Ovary (tissue), 3 donors: Measurements from ENCODE around the gene TREML4.

Experiments used
- EP300 ChIP-seq: sonication (generic); formaldehyde crosslinking; IDR thresholded peaks from one replicate; pipeline ENCODE4 v1.6.1; 2017; ENCODE audit warnings: antibody characterized with exemption
- POLR2A ChIP-seq: fragments of 450-650 bp; IDR thresholded peaks from one replicate; pipeline ENCODE4 v1.6.1; 2017; ENCODE audit warnings: antibody characterized with exemption, mild to moderate bottlenecking, moderate library complexity
- TF ChIP-seq, protein P1 (sequence below), 3 donors: fragments of 450-650 bp in 2 of 3; fragments of 200-600 bp in 1 of 3; IDR thresholded peaks; one replicate each; pipeline versions ENCODE4 v1.5.1 to v1.8.0; 2016 to 2022; ENCODE audit warnings: antibody characterized with exemption in 3 of 3, mild to moderate bottlenecking in 1 of 3
- donor health status: DM: no; HTN: no; CAD: no.

GRCh38 chr6:41247882-41248705 lies 19.9 kb downstream of the TREML4 start:
- TF ChIP-seq, protein P1, sequence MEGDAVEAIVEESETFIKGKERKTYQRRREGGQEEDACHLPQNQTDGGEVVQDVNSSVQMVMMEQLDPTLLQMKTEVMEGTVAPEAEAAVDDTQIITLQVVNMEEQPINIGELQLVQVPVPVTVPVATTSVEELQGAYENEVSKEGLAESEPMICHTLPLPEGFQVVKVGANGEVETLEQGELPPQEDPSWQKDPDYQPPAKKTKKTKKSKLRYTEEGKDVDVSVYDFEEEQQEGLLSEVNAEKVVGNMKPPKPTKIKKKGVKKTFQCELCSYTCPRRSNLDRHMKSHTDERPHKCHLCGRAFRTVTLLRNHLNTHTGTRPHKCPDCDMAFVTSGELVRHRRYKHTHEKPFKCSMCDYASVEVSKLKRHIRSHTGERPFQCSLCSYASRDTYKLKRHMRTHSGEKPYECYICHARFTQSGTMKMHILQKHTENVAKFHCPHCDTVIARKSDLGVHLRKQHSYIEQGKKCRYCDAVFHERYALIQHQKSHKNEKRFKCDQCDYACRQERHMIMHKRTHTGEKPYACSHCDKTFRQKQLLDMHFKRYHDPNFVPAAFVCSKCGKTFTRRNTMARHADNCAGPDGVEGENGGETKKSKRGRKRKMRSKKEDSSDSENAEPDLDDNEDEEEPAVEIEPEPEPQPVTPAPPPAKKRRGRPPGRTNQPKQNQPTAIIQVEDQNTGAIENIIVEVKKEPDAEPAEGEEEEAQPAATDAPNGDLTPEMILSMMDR (IDR thresholded peaks at IDR 0.05), result no peak
- no peak for TF ChIP-seq POLR2A
- TF ChIP-seq EP300, result no peak
